GM18907 (cell line): ENCODE results near the gene CMTM4.
"Not testable (repeated sequence)": the region's sequence is repeated elsewhere in the genome, so short reads cannot be mapped to it uniquely, and the experiment has no call there.

ENCODE experiments used
- ATAC-seq: cut with Tn5 transposase; IDR thresholded peaks from one replicate; pipeline ENCODE4 v1.9.1; 2021; ENCODE audit warnings: mild to moderate bottlenecking, moderate library complexity; ENCODE audit not compliant: unreplicated experiment

Gene CMTM4

DNA sequence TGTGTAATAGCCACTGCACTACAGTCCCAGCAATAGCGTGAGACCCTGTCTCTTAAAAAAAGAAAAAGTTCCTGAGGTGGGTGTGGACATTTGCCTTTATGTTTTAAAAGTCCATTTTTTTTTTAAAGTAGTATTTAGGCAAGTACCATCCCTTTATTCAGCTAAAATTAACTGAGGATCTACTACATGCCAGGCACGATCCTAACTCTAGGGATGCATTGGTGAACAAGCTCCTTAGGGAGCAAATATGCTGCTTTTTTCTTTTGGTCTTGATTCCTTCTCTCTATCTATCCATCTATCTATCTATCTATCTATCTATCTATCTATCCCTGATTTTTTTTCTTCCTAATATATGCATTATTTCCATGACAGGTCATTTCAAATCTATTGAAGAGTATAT is 47.4 kb downstream of the CMTM4 start:
- ATAC-seq: no peak

DNA sequence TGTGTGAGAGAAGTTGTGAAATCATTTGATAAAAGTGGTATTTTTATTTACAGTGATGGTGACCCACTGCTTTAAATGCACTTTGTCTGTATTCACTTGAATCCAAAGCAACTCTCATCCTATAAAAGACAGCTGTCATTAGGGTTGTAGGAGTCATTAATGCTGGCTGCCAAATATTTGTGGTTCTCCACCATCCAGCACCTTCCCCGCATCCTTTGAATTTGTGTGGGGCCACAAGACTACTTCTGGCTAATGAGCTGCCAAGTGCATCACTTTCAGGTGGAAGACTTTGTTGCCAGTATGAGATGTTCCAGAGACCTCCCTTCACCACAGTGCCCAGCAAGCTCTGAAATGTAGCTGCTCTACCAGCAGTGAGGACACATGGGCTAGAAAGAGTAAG is 48.7 kb downstream of the CMTM4 start:
- no peak for ATAC-seq

DNA sequence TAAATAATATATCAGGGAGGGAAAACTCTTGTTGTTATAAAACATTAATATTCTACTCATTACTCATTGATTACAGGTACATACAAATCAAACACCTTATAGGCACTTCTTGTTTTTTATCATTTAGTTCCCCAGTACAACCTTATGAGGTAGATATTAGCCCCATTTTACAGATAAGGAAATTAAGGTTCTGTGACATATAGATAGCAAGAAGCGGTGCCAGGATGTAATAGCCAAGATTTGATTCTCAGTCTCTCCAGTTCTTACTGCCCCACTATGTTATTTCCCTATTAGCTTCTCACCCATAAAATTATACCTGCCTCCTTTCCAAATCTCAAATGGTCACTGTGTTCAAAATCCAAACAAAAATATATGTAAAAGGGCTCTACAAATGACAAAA is 55.2 kb downstream of the CMTM4 start:
- no peak for ATAC-seq

DNA sequence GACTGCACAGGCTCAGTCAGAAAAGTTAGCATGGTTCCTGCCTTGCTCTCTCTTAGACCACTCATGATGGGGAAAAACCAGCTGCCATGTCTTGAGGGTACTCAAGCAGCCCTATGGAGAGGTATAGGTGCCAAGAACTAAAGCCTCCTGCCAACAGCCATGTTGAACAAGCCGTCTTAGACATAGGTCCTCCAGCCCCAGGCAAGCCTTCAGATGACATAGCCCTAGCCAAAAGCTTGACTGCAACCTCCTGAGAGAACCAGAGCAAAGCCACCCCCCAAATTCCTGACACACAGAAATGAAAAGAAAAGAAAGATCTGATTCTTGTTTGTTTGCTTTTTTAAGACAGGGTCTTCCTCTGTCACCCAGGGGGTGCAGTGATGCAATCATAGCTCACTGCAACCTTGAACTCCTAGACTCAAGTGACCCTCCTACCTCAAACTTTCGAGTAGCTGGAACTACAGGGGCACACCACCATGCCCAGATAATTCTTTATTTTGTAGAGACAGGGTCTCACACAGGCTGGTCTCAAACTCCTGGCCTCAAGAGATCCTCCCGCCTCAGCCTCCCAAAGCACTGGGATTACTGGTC is 55.7 kb downstream of the CMTM4 start:
- no peak for ATAC-seq

DNA sequence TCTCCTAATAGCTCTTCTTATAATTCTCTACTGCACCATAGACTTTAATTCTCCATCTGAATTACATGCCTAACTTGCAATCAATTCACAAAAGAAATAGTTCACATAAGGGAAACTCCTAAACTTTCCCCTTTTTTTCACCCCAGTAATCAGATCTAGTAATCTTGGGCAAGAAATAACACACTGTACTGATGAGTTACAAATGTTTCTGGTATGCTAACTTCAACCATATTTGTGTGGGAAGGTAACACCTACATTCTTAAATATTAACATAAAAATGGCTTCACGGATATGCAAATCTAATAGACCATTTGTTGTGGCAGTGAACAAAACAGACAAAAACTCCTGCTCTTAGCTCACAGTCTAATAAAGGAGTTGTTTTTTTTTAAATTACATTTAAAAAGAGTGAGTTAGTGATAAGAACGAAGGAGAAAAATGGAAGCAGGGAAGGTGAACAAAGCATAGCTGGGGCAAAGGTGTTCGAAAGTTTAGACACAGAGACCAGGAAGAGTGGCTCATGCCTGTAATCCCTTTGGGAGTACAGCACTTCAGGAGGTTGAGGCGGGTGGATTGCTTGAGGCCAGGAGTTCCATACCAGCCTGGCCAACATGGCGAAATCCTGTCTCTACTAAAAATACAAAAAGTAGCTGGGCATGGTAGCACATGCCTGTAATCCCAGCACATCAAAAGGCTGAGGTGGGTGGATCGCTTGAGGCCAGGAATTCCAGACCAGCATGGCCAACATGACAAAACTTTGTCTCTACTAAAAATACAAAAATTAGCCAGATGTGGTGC is 57.3 kb downstream of the CMTM4 start:
- no peak for ATAC-seq

DNA sequence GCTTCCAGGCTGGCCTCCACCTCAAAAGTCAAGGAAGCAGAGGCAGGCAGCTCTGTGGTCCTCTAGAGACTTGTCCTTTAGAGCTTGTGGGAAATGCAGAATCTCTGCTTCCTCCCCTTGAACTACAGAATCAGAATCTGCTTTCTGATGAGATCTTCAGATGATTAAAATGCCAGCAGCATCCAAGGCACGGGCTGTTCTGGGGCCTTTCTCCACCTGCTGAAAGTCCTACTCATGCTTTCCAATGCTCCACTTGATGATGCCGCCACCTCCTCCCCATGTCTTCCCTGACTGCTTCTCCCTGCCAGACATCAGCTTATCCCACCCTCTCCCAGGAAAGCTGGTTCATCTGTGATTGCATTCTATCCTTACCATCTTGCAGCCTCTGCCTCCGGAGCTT is 58.7 kb downstream of the CMTM4 start:
- ATAC-seq: no peak

DNA sequence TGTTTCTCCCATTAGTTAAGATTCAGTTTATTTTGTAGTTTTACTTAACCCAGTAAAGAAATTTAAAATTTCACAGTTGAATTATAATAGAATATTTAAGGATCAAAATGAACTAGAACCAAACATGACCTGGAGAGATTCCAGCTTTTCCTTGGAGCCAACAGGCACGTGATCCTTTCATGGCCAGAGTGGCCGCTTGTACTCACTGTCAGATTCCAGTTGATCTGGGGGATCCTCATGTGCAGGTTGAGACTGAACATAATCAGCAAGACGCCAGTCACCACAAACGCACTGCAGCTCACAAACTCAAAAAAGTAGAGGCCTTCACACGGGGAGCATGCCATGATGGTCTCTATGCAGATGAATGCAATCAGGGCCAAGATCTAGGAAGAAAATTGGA is 60.3 kb downstream of the CMTM4 start:
- no peak for ATAC-seq

DNA sequence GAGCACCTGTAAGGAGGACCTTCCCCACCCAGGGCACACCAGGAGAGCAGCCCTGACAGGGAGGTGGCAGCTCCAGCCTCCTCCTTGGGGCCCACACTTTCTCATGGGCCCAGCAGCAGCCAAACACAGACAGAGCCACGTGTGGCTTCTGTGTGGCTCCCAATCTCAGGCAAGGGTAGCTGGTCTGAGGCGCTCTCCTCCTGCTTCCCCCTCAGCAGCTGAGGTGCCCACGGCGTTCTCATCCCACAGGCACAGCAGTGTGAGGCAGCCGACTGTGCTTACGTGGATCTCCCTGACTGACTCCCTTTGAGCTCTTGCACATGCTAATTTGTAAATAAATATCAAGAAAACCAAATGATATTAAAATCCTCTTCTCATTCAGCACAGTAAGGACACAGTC is 61.1 kb downstream of the CMTM4 start:
- no peak for ATAC-seq

DNA sequence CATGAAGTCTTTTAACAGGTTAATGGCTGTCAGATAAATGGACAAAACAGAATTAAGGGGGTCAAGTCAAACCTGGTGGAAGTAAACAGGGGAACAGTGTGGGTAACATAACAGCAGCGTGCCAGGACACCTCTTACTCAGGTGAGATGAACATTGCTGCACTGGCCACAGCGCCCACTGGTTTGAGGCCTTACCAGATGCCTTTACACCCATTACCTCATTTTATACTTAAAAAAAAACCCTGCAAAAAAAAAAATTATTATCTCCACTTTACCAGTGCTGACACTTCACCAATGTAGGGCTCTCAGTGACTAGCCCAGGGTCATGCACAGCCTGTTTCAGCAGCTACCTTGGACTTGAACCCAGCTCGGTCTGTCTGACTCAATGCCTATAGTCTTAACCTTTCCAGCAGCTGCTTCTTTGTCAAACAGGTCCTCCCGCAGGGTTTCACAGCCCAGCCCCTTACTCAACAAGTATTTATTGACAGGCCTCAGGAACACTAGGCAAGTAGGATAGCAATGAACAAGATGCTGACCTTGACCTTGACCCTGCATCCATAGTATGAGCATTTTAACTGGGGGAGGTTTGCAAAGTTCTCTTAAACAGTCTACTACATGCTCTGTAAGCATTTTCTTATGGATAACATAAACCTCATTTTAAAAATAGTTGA is 61.9 kb downstream of the CMTM4 start:
- ATAC-seq: no peak

DNA sequence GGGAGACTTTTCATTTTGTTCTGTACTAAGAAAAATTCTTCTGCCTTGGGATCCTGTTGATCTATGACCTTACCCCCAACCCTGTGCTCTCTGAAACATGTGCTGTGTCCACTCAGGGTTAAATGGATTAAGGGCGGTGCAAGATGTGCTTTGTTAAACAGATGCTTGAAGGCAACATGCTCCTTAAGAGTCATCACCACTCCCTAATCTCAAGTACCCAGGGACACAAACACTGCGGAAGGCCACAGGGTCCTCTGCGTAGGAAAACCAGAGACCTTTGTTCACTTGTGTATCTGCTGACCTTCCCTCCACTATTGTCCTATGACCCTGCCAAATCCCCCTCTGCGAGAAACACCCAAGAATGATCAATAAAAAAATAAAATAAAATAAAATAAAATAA is 65.0 kb downstream of the CMTM4 start:
- ATAC-seq: not testable (repeated sequence)

DNA sequence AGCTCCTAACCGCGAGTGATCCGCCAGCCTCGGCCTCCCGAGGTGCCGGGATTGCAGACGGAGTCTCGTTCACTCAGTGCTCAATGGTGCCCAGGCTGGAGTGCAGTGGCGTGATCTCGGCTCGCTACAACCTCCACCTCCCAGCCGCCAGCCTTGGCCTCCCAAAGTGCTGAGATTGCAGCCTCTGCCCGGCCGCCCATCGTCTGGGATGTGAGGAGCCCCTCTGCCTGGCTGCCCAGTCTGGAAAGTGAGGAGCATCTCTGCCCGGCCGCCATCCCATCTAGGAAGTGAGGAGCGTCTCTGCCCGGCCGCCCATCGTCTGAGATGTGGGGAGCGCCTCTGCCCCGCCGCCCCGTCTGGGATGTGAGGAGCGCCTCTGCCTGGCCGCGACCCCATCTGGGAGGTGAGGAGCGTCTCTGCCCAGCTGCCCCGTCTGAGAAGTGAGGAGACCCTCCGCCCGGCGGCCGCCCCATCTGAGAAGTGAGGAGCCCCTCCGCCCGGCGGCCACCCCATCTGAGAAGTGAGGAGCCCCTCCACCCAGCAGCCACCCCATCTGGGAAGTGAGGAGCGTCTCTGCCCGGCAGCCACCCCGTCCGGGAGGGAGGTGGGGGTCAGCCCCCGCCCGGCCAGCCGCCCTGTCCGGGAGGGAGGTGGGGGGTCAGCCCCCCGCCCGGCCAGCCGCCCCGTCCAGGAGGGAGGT is 65.8 kb downstream of the CMTM4 start:
- ATAC-seq: not testable (repeated sequence)

DNA sequence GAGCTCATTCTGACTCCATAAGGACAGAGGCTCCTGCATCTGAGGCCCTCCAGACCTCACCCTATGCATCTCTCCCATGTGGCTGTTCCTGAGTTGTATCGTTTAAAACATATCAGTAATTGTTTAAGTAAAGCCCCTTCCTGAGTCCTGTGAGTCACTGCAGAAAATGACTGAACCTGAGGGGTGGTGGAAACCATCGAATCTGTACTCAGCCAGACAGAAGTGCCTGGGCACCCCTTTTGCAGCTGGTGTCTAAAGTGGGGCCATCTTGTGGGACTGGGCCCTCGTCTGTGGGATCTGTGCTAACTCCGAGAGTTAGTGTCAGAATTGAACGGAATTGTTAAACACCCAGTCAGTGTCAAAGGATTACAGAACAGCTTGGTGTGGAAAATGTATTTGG is 66.7 kb downstream of the CMTM4 start:
- ATAC-seq: no peak

DNA sequence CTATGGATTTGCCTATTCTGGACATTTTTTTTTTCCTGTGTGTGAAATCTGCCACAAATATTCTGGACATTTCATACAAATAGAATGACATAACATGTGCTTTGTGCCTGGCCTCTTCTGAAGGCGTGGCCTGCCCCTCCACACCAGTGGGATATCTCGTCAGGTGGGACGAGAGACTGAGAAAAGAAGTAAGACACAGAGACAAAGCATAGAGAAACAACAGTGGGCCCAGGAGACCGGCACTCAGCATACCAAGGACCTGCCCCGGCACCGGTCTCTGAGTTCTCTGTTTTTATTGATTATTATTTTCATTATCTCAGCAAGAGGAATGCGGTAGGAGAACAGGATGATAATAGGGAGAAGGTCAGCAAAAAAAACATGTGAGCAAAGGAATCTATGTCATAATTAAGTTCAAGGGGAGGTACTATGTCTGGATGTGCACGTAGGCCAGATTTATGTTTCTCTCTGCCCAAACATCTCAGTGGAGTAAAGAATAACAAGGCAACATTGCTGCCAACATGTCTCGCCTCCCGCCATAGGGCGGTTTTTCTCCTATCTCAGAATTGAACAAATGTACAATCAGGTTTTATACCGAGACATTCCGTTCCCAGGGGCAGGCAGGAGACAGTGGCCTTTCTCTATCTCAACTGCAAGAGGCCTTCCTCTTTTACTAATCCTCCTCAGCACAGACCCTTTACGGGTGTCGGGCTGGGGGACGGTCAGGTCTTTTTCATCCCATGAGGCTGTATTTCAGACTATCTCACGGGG is 68.7 kb downstream of the CMTM4 start:
- ATAC-seq: not testable (repeated sequence)

DNA sequence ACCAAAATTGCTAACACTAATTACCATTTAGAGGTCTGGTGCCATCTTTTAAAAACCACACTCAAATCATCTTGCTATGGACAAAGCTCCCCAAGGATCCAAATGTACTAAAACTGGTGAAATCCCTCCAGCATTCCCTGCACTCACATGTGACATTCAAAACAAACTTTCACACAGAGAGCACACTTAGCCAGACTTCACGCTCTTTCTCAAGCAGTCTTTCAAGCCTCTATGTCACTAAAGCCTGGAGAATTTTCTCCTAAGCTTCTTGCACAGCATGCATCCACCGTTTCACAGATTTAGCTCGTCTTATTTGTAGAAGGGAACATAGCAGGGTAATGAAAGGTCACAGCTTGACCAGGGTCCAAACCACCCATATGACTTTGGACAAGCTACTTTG is 72.8 kb downstream of the CMTM4 start:
- no peak for ATAC-seq

DNA sequence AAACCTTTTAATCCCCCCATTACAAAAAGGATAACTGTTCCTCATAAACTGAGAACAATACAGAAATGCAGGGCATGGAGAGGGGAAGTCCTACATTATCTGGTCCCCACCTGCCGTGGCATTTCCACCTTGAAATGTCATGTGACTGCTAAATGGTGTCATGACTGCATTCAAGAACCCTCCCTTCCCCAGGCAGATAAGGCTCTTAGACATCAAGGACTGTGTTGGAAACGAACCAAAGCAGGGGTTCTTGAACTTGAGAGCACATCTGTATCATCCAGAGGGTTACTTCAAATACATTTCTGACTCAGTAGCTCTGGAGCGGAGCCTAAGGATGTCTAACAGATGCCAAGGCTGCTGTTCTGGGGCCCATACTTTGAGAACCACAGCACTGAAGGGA is 73.7 kb downstream of the CMTM4 start:
- no peak for ATAC-seq

DNA sequence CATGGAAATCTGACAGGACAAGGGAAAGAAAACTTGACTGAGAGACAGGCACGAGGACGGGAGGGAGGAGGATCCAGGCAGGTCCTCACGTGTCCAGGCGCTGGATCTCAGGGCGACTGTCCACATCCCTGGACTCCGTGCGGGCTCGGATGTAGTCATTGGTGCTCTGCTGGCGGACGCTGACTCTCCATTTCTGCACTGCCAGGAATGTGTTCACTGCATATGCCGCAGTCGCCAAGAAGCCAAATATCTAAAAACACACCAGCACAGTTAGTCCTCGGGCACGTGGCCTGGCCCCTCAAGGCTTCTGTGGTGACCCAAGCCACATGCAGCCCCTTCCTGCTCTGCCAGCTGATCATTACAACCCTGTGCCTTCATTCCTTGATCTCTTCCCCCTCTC is 74.6 kb downstream of the CMTM4 start:
- no peak for ATAC-seq

DNA sequence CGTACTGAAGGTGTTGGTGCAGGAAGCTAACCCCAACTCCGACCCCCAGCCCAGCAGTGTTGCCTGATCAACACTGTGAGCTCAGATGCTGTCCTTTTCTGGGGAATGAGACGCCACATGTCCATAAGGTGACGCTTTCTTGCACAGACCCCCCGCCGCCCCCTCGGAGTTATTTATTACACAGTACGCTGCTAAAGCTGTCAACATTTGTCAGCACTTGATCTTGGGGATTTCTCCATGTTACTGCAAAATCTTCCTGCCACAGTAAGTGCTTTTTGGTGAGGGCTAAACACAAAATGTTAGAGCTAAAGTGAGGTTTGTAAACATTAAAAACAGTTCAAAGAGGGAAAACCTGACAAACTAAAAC is 76.1 kb downstream of the CMTM4 start:
- no peak for ATAC-seq

DNA sequence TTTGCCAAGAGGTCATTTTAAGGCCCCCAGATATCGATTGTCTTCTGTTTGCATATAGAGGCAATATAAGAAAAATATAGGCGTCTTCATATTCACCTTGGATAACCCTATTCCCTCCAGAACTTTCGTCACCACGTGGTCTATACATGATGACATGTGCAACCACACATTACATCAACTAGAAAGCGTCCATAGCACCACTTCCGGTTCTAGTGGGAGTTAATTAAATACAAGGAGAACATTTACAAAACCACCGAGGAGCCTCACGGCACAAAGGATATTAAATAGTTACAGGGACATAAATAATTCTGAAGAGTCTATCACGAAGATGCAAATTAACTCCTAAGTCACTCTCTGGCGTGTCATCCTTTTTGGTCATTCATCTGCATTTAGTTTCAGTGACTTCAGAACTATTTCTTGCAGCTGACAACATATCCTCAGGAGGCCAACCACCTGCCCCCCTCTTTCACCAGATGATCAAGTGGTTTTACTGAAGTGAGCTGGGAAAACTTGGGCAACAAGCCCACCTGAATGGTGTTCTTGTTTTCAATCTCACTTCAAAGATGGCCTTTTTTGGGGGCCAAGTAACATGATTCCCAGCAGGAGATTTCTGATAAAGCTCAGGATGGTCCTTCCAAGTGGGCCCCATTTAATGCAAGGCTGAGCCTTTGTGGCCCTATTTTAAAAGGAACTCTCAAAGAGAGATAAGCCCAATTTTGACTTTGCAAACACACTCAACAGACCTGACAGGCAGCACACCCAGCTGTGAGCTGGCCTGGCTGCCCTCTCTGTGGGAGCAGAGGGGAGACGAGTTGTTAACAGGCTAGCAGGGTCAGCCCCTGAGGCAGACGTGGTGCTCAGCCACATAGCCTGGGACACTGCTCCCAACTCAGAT is 76.8 kb downstream of the CMTM4 start:
- ATAC-seq: no peak

DNA sequence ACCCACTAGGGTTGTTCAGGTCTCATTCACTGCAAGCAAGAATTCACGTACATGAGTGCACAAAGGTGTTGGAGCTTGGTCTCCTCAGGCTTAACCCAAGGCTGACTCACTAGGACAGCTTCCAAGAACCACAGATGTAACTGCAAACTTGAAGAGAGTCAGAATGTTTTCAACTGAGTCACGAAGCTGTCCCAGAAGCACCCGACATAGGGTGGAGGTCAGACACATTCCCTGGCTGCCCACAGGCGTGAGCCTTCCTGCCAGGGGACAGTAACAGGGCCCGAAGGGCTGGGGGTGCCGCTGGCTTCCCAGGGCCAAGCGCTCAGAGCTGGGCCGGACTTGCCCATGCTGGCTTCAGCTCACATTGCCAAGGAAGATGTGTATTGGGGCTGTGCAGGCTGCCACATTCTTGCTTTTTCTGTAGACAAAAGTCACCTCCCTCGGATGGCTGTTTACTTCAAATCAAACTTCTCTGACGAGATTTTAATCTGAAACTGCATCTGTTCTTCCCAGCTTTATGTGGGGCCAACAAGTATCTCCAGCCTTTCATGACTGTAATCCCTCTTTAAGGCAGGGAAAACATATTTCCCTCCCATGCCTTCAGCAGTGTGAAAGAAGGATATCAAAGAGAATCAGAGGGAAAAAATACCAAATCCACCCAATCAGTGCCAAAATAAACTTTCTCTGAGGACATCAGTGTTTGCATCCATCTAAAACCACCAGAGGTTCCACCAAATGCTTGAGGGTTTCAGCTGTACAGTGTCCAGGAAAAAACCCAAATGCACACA is 77.8 kb downstream of the CMTM4 start:
- no peak for ATAC-seq
